PC-9 (cell line): ENCODE data around the gene TAF6L.

Source experiments
- EZH2 ChIP-seq: fragments of 200-600 bp; sonication (generic); IDR thresholded peaks from 2 replicates; pipeline ENCODE4 v1.8.0; 2017; ENCODE audit warnings: antibody characterized with exemption, low read depth
- TF ChIP-seq, protein P1 (sequence below): fragments of 200-600 bp; sonication (generic); conservative IDR thresholded peaks from 2 replicates; pipeline ENCODE4 v1.6.1; 2017; ENCODE audit warnings: mixed run types, antibody characterized with exemption, mild to moderate bottlenecking, moderate library complexity

DNA sequence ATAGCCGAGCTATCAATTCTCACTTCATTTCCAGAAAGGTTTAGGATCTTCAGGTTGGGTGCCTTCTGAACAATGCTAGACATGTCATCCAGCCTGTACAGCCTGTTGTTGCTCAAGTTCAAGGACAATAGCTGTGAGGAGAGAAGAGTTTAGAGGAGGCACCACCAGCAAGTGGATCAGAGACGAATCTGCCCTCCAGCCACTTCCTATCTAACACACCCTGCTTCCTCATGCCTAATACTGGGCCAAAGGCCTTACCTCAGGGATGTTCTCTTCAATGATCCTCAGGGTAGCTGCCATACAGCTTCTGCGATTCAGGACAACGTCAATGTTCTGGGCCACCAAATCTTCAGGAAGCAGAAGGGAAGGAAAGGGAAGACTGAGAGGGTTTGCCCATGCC is 29.9 kb downstream of the TAF6L start:
- TF ChIP-seq, protein P1, sequence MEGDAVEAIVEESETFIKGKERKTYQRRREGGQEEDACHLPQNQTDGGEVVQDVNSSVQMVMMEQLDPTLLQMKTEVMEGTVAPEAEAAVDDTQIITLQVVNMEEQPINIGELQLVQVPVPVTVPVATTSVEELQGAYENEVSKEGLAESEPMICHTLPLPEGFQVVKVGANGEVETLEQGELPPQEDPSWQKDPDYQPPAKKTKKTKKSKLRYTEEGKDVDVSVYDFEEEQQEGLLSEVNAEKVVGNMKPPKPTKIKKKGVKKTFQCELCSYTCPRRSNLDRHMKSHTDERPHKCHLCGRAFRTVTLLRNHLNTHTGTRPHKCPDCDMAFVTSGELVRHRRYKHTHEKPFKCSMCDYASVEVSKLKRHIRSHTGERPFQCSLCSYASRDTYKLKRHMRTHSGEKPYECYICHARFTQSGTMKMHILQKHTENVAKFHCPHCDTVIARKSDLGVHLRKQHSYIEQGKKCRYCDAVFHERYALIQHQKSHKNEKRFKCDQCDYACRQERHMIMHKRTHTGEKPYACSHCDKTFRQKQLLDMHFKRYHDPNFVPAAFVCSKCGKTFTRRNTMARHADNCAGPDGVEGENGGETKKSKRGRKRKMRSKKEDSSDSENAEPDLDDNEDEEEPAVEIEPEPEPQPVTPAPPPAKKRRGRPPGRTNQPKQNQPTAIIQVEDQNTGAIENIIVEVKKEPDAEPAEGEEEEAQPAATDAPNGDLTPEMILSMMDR = no peak
- no peak for TF ChIP-seq EZH2
